AG09319 (cell line): ENCODE data around the gene ALG3.

ENCODE experiments used
- DNase-seq: peaks from one replicate; pipeline ENCODE4 v3.0.0-alpha.2; 2010; ENCODE audit warnings: low read depth; ENCODE audit errors: extremely low read depth
- TF ChIP-seq, protein P1 (sequence below): IDR thresholded peaks from 2 replicates; pipeline ENCODE4 v1.5.1; 2011; ENCODE audit warnings: low read depth, mild to moderate bottlenecking, inconsistent platforms, low read length, moderate library complexity

The ALG3 gene

DNA sequence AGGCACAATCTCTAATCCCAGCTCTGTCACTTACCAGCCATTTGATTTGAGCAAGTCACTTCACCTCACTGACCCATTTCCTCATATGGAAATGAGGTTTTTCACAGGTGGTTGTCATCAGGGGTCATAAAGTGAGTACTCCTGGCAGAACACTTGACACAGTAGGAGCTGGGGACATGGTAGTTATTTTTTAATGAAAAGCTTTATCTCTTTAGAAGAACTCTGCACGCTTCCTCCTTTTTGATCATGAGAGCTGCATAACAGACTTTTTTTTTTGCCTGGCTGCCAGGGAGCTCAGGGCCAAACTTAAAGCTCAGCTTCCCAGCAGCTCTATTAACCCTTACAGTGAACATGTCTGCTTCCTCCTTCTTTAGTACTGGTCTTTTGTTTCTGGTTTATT is 11.0 kb downstream of the ALG3 start:
- TF ChIP-seq, protein P1, sequence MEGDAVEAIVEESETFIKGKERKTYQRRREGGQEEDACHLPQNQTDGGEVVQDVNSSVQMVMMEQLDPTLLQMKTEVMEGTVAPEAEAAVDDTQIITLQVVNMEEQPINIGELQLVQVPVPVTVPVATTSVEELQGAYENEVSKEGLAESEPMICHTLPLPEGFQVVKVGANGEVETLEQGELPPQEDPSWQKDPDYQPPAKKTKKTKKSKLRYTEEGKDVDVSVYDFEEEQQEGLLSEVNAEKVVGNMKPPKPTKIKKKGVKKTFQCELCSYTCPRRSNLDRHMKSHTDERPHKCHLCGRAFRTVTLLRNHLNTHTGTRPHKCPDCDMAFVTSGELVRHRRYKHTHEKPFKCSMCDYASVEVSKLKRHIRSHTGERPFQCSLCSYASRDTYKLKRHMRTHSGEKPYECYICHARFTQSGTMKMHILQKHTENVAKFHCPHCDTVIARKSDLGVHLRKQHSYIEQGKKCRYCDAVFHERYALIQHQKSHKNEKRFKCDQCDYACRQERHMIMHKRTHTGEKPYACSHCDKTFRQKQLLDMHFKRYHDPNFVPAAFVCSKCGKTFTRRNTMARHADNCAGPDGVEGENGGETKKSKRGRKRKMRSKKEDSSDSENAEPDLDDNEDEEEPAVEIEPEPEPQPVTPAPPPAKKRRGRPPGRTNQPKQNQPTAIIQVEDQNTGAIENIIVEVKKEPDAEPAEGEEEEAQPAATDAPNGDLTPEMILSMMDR: no peak
- no peak for DNase-seq

DNA sequence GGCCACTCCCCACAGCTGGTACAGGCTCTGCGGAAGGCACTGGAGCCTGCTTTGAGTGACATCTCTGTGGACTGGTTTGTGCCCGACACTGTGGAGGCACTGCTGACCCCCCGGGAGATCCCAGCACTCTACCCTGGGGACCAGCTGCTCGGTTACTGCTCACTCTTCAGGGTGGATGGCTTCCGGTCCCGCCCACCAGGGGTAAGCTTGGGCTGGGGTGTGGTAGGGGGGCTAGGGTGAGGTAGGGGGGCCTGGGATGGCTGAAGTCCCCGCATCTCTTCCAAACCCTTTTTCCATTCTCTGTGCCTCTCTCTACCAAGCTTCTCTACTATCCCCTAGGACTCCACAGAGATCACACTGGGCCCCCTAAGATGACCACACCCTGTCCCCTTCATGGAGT is 11.6 kb downstream of the ALG3 start:
- TF ChIP-seq, protein P1: no peak
- DNase-seq: no peak

DNA sequence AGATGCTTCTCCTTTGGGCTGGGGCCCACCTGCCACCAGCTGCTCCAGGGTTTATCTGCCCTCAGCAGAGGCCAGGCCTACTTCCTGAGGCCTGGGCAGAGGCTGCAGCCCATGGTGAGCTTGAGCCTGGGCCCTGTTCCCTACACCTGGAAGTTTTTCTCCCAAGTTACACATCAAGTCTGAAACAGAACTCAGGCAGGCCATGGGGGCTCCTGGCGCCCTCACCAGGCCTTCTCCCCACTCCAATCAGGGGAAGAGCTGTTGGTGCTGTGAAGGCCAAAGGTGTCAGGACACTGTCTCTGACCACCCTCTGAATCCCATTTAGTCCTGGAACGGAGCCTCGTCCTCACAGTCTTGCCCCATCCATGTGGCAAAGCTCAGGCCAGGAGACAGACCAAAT is 12.1 kb downstream of the ALG3 start:
- DNase-seq: no peak
- TF ChIP-seq, protein P1: no peak

DNA sequence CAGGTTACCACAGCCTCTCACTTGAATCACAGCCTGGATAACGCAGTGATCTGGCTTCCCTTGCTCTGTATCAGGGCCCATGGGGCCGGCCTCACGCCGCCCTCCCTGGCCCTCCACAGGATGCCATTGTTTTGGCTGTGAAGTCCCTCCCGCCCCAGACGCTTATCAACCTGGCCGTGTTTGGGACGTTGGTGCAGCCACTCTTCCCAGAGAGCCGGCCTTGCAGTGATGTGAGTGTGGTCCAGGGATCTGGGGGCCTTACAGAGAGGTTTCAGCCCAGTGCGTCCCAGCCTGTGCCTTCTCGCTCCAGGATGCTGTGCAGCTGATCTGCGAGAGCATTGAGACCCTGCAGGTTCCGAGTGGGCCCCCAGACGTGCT is 12.7 kb downstream of the ALG3 start:
- TF ChIP-seq, protein P1: no peak
- DNase-seq: no peak

DNA sequence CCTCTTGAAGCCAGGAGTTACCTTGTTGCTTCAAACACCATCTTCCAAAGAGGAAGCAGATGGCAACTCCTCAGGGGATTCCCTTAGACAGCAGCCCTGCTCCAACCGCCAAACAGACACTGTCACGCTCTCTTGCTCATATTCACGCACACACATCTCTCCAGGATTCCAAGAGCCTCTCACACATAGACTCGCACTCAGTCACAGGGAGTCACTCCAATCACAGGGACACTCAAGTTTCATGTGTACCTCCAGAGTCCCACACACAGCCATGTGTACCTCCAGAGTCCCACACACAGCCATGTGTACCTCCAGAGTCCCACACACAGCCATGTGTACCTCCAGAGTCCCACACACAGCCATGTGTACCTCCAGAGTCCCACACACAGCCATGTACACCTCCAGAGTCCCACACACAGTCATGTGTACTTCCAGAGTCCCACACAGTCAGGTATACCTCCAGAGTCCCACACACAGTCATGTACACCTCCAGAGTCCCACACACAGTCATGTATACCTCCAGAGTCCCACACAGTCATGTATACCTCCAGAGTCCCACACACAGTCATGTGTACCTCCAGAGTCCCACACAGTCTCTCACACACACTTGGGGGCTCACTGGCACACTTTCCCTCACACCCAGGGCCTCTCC is 13.3 kb downstream of the ALG3 start:
- no peak for DNase-seq
- TF ChIP-seq, protein P1: no peak

DNA sequence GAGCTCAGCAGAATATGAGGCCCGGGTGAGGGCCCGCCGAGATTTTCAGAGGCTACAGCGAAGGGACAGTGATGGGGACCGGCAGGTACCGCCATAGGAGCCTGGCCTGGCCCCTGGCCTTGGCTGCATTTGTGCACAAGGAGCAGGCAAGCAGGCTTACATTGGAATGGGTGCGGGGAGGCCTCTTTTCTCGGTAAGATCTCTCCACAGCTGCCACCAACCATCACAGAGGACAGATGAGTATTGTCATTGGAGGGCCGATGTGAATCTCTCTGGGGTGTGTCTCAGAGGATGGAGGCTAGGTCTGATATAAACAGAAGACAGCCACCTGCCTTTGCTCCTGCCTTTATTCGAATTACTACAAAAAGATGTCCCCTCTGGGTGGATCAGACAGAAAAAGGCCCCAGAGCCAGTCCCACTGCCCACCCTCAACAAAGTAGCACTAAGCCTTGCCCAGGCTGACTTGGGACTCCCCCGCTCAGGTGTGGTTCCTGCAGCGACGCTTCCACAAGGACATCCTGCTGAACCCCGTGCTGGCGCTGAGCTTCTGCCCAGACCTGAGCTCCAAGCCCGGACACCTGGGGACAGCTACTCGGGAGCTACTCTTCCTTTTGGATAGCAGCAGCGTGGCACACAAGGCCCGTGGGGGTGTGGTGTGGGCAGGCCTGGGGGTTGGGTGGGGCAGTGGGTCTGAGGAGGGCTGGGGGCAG is 13.9 kb downstream of the ALG3 start:
- no peak for DNase-seq
- TF ChIP-seq, protein P1: no peak

DNA sequence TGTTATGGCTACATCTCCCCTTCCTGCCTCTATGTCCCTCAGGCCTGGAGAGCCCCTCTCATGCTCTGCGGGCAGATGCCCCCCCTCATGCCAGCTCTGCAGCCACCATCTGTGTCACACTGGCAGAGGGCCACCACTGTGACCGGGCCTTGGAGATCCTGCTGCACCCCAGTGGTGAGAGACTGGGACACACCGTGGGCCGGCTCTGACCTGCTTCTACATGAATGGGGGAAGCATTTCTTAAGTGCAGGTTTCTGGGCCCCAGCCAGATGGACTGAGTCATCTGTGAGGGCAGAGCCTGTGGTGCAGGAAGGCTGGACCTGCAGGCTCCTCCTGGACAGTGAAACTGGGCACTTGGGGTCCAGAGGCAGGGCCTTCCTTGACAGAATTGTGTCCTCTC is 14.5 kb downstream of the ALG3 start:
- DNase-seq: peak; percentile 27
- TF ChIP-seq, protein P1: no peak; the same call in 1 of the 2 replicates
